H1 (cell line): ENCODE data around the gene BAHD1. TPM values are rescaled to one million over a fixed set of nuclear protein-coding genes. Genes with fewer than 3 reads are reported as not detected.

Experiments
- CTCF ChIA-PET: fragments of 300-600 bp; sonication (Branson Sonifier 250); formaldehyde crosslinking; loops from one replicate; lab custom pipeline; 2021; ENCODE audit not compliant: partially characterized antibody; lab: Charles Lee
- POLR2A ChIA-PET: fragments of 300-600 bp; sonication (Branson Sonifier 250); formaldehyde crosslinking; loops from one replicate; lab custom pipeline; 2021; ENCODE audit warnings: inconsistent platforms; ENCODE audit not compliant: partially characterized antibody; lab: Charles Lee
- DNase-seq, 2 experiments: peaks; one replicate each; pipeline versions ENCODE4 v3.0.0 to v3.0.0-alpha.2; 2010 to 2022; ENCODE audit warnings: low spot score in 2 of 2, low read depth in 1 of 2, mixed read lengths in 1 of 2
- FAIRE-seq: peaks from 2 replicates; lab custom pipeline; 2011; peaks lifted over from hg19 to GRCh38; lab: Jason Lieb, UNC
- H2AFZ ChIP-seq: 2 replicates; pipeline ENCODE4 v1.8.1; 2012; ENCODE audit warnings: low read length, inconsistent platforms
- H2AK5ac ChIP-seq: 2 replicates; pipeline ENCODE4 v1.6.1; 2013; ENCODE audit warnings: low read depth, low read length
- H2BK120ac ChIP-seq: replicated peaks from 2 replicates; pipeline ENCODE3; 2013; ENCODE audit warnings: low read depth, low read length, inconsistent platforms
- H2BK12ac ChIP-seq: 2 replicates; pipeline ENCODE4 v1.6.1; 2013; ENCODE audit warnings: low read depth, low read length
- H2BK15ac ChIP-seq: 2 replicates; pipeline ENCODE4 v1.6.1; 2013; ENCODE audit warnings: low read length
- H2BK20ac ChIP-seq: 2 replicates; pipeline ENCODE4 v1.6.1; 2013; ENCODE audit warnings: low read length
- H2BK5ac ChIP-seq: 2 replicates; pipeline ENCODE4 v1.6.1; 2013; ENCODE audit warnings: low read depth, low read length
- H3K14ac ChIP-seq: 2 replicates; pipeline ENCODE4 v1.6.1; 2013; ENCODE audit warnings: inconsistent platforms; ENCODE audit not compliant: insufficient read length
- H3K18ac ChIP-seq: 2 replicates; pipeline ENCODE4 v1.6.1; 2013; ENCODE audit warnings: low read length; ENCODE audit errors: extremely low read depth
- H3K23ac ChIP-seq: 2 replicates; pipeline ENCODE4 v1.6.1; 2013; ENCODE audit warnings: inconsistent platforms; ENCODE audit not compliant: insufficient read length
- H3K23me2 ChIP-seq: 2 replicates; pipeline ENCODE4 v1.6.1; 2013; ENCODE audit warnings: low read depth, low read length
- H3K27ac ChIP-seq: 2 replicates; pipeline ENCODE4 v1.6.1; 2011; ENCODE audit warnings: low read depth, low read length, inconsistent platforms
- H3K27me3 ChIP-seq, 4 experiments: replicated peaks in 1 of 4; 1 replicate in 1 of 4; 2 replicates in 3 of 4; pipeline versions ENCODE4 v1.6.1 to v1.8.1; 2011 to 2013; ENCODE audit warnings: low read length in 3 of 4, mild to moderate bottlenecking in 3 of 4, inconsistent platforms in 2 of 4, mixed read lengths in 2 of 4, moderate library complexity in 1 of 4; ENCODE audit not compliant: control insufficient read depth in 3 of 4, insufficient read depth in 3 of 4; ENCODE audit errors: extremely low read depth in 1 of 4
- H3K36me3 ChIP-seq, 4 experiments: 2 replicates each; pipeline versions ENCODE4 v1.6.1 to v1.8.1; 2011 to 2013; ENCODE audit warnings: mild to moderate bottlenecking in 4 of 4, low read length in 3 of 4, moderate library complexity in 2 of 4, control low read depth in 1 of 4, inconsistent platforms in 1 of 4; ENCODE audit not compliant: insufficient read depth in 4 of 4, control insufficient read depth in 2 of 4
- H3K4ac ChIP-seq: replicated peaks from 2 replicates; pipeline ENCODE3; 2013; ENCODE audit warnings: low read length, low read depth, mixed read lengths, inconsistent platforms; ENCODE audit not compliant: insufficient read length
- H3K4me1 ChIP-seq, 4 experiments: replicated peaks in 1 of 4; 1 replicate in 1 of 4; 2 replicates in 3 of 4; pipeline versions ENCODE4 v1.6.1 to v1.8.1; 2011 to 2013; ENCODE audit warnings: low read length in 3 of 4, inconsistent platforms in 2 of 4, mixed read lengths in 1 of 4; ENCODE audit not compliant: insufficient read depth in 4 of 4, control insufficient read depth in 3 of 4
- H3K4me2 ChIP-seq, 2 experiments: 2 replicates each; pipeline versions ENCODE4 v1.6.1 to v1.8.1; 2011 to 2013; ENCODE audit warnings: low read depth in 2 of 2, low read length in 2 of 2, control low read depth in 1 of 2, inconsistent platforms in 1 of 2, mild to moderate bottlenecking in 1 of 2; ENCODE audit not compliant: insufficient read depth in 1 of 2
- H3K4me3 ChIP-seq, 4 experiments: fragments of 200-600, 300-600 bp in 1 of 4; sonication (generic), shearing (Covaris generic), sonication (Bioruptor Twin) in 1 of 4; 2 replicates each; pipeline versions ENCODE4 v1.5.1 to v1.8.1; 2011 to 2016; ENCODE audit warnings: low read length in 4 of 4, low read depth in 3 of 4, control low read depth in 2 of 4, inconsistent platforms in 2 of 4, mild to moderate bottlenecking in 2 of 4, mixed read lengths in 1 of 4, moderate library complexity in 1 of 4; ENCODE audit not compliant: insufficient read depth in 2 of 4; ENCODE audit errors: extremely low read depth in 1 of 4
- H3K56ac ChIP-seq: replicated peaks from 2 replicates; pipeline ENCODE3; 2013; ENCODE audit warnings: low read depth, mild to moderate bottlenecking, mixed read lengths, low read length, inconsistent platforms; ENCODE audit not compliant: insufficient read length
- H3K79me1 ChIP-seq: 2 replicates; pipeline ENCODE4 v1.6.1; 2013; ENCODE audit warnings: low read depth, low read length, control low read depth
- H3K79me2 ChIP-seq, 2 experiments: 2 replicates each; pipeline versions ENCODE4 v1.6.1 to v1.8.1; 2012 to 2013; ENCODE audit warnings: low read length in 2 of 2, mild to moderate bottlenecking in 2 of 2, inconsistent platforms in 1 of 2; ENCODE audit not compliant: insufficient read depth in 2 of 2, control insufficient read depth in 1 of 2
- H3K9ac ChIP-seq, 4 experiments: replicated peaks in 1 of 4; 1 replicate in 1 of 4; 2 replicates in 3 of 4; pipeline versions ENCODE4 v1.6.1 to v1.8.1; 2011 to 2013; ENCODE audit warnings: low read depth in 3 of 4, low read length in 3 of 4, control low read depth in 2 of 4, mild to moderate bottlenecking in 2 of 4, moderate library complexity in 2 of 4, inconsistent platforms in 1 of 4; ENCODE audit errors: extremely low read depth in 1 of 4
- H3K9me3 ChIP-seq, 2 experiments: 2 replicates each; pipeline versions ENCODE4 v1.6.1 to v1.8.1; 2012 to 2013; ENCODE audit warnings: mild to moderate bottlenecking in 2 of 2, moderate library complexity in 2 of 2, control low read depth in 1 of 2, inconsistent platforms in 1 of 2, low read depth in 1 of 2, low read length in 1 of 2, mixed read lengths in 1 of 2; ENCODE audit not compliant: insufficient read depth in 2 of 2
- H4K20me1 ChIP-seq, 2 experiments: replicated peaks in 1 of 2; 2 replicates each; pipeline versions ENCODE3 to v1.8.1; 2011 to 2013; ENCODE audit warnings: inconsistent platforms in 2 of 2, low read length in 2 of 2, mild to moderate bottlenecking in 1 of 2; ENCODE audit not compliant: insufficient read depth in 2 of 2, control insufficient read depth in 1 of 2
- H4K5ac ChIP-seq: 2 replicates; pipeline ENCODE4 v1.6.1; 2013; ENCODE audit warnings: low read length, low read depth, mixed read lengths, inconsistent platforms; ENCODE audit not compliant: insufficient read length
- H4K8ac ChIP-seq: 2 replicates; pipeline ENCODE4 v1.8.0; 2013; ENCODE audit warnings: mild to moderate bottlenecking, moderate library complexity, low read length, inconsistent platforms; ENCODE audit not compliant: insufficient read depth; ENCODE audit errors: extremely low read depth
- H4K91ac ChIP-seq: replicated peaks from 2 replicates; pipeline ENCODE3; 2013; ENCODE audit warnings: low read length, mixed read lengths, inconsistent platforms; ENCODE audit not compliant: insufficient read length
- JUND ChIP-seq: IDR thresholded peaks from 2 replicates; pipeline ENCODE4 v1.6.1; 2011; ENCODE audit warnings: mild to moderate bottlenecking, improper control_type of control experiment, low read length
- TAF1 ChIP-seq: IDR thresholded peaks from 2 replicates; pipeline ENCODE4 v1.6.1; 2011; ENCODE audit warnings: mild to moderate bottlenecking, low read depth, low read length
- YY1 ChIP-seq: IDR thresholded peaks from 2 replicates; pipeline ENCODE4 v1.6.1; 2011; ENCODE audit warnings: low read depth, mild to moderate bottlenecking, low read length
- WGBS, 2 experiments: shearing (Covaris generic) in 1 of 2; methylation state at CpG; one replicate each; pipeline versions ENCODE4 v1.1.6 to v1.1.7; 2013 to 2015; ENCODE audit warnings: low lambda C conversion rate in 2 of 2, mixed read lengths in 2 of 2, inconsistent platforms in 1 of 2, low coverage in 1 of 2, missing lambda C conversion rate in 1 of 2; ENCODE audit not compliant: insufficient replicate concordance in 2 of 2, insufficient coverage in 1 of 2, insufficient read length in 1 of 2; ENCODE audit errors: extremely low coverage in 1 of 2, missing lambda C conversion rate in 1 of 2; 5-methylcytosine and 5-hydroxymethylcytosine counted together
- polyA plus RNA-seq, 7 experiments: library from polyadenylated mRNA; depleted of rRNA in 3 of 7; stranded (reverse) in 5 of 7; unstranded in 2 of 7; fragments of >200 nt in 5 of 7; fragments of 200-250 nt in 2 of 7; gene quantifications; 1 replicate in 5 of 7; 2 replicates in 1 of 7; 4 replicates in 1 of 7; pipeline versions ENCODE4 v1.2.1 to v1.2.3, GENCODE V29; 2011 to 2013; ENCODE audit warnings: missing spikeins in 2 of 7, mixed read lengths in 2 of 7
- total RNA-seq: library from RNA; stranded (reverse); fragmentation: NEBNext Ultra II Directional; extraction: Animal tissue kit (Norgen Biotek cat#: 25700); gene quantifications from 2 replicates; pipeline ENCODE4 v1.2.1, GENCODE V29; 2021

The BAHD1 gene
- total and polyA plus RNA-seq, 2 of the 8 experiments (the other 6 are each of a cell fraction or from before 2014, with no cell fraction given) = 15.0 to 38.9 TPM

DNA sequence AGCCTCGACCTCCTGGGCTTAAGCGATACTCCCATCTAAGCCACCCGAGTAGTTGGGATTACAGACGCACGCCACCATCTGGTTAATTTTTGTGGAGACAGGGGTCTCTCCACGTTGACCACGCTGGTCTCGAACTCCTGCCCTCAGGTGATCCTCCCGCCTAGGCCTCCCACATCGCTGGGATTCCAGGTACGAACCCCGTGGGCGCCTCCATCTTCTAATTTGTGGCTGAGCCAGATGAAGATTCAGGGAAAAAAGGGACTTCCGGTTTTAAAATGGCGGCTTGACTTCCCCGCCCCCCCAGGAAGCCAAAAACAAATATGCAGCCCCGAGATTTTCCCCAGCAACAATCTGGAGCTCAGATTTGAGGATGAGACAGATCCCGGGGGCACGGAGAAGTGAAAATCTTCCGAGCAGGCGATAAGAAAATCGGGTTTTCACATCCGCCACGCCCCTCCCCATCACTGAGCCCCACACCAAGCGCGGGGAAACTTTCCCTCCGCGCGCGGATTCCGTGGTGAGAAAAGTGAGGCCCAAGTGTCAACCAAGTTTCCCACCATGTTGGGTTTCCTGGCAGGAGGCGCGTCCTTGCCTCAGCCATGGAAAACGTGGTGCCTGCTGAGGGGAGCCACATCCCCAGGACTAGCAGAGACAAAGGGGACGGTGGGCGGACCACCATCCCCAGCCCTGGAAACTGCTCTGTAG is 45.5 kb downstream of the BAHD1 start:
- Histone ChIP-seq H3K56ac (no peak overlapping the region), H3K79me2 (no peaks in the 10 kb centered on the region), H3K36me3 (no peaks in the 10 kb centered on the region), H4K91ac (no peak overlapping the region), H3K27me3 (no peaks in the 10 kb centered on the region), H2AFZ (no peak overlapping the region; the same call in 1 of the 2 replicates), H2BK120ac (no peak overlapping the region), H3K79me1 (no peaks in the 10 kb centered on the region), H3K27ac (no peak overlapping the region), H3K9me3 (no peaks in the 10 kb centered on the region), H4K8ac (peak overlapping the region; percentile 57), H2BK5ac (no peak overlapping the region), H4K5ac (no peak overlapping the region), H3K4me1 (no peaks in the 10 kb centered on the region; a peak in 1 of 7 replicates), H2BK12ac (no peak overlapping the region), H2BK15ac (no peak overlapping the region), H3K9ac (no peak overlapping the region), H4K20me1 (peaks cover 0 to 2% of the 10 kb centered on the region in 2 experiments), H3K18ac (no peak overlapping the region), H3K23ac (no peak overlapping the region), H3K4ac (no peak overlapping the region), H2AK5ac (no peak overlapping the region), H3K23me2 (no peaks in the 10 kb centered on the region), H3K14ac (no peak overlapping the region), H2BK20ac (no peak overlapping the region), H3K4me3 (no peak overlapping the region), H3K4me2 (no peak overlapping the region)
- 91% methylated on average over 36 of the region's 36 CpGs; no CpG with 5 or more reads in 1 of the 2 experiments for WGBS, 2 experiments
- CTCF ChIA-PET = interaction anchor here (0.6 kb wide), 1 partner anchor 43 kb away, joined by 4 read pairs; no protein-coding TSS in a partner anchor
- DNase-seq = no peak
- POLR2A ChIA-PET = interaction anchor here (0.7 kb wide), 1 partner anchor 9 kb away, joined by 5 read pairs; no protein-coding TSS in a partner anchor
- FAIRE-seq = no peak
- no peak for TF ChIP-seq YY1
- no peak for TF ChIP-seq TAF1
- no peak for TF ChIP-seq JUND
